ENCODE results near the gene TRABD2B. TPM values are rescaled to one million over a fixed set of nuclear protein-coding genes. Genes with fewer than 3 reads are reported as not detected.

The TRABD2B gene
- total and polyA plus RNA-seq, 2 donors: 0.09 to 0.75 TPM

- DNase-seq (ENCODE audit: low read depth in 6 of 9, low spot score in 9 of 9): no peak
- H3K4me1 ChIP-seq (ENCODE audit: control insufficient read depth in 2 of 2, insufficient read depth in 2 of 2, low read length in 2 of 2): no peaks in the 10 kb centered on the region
- WGBS: 96% methylated on average over 1 of the region's 1 CpG
- no peaks in the 10 kb centered on the region for H3K36me3 ChIP-seq (ENCODE audit: control insufficient read depth in 2 of 2, insufficient read depth in 2 of 2, low read length in 1 of 2)
- H3K27me3 ChIP-seq (ENCODE audit: control insufficient read depth in 2 of 2, insufficient read depth in 1 of 2, low read length in 1 of 2): no peaks in the 10 kb centered on the region
- H3K9me3 ChIP-seq (ENCODE audit: control insufficient read depth in 2 of 2, insufficient read depth in 1 of 2, low read length in 1 of 2): no peaks in the 10 kb centered on the region
- no peak overlapping the region for H3K4me3 ChIP-seq (ENCODE audit: low read length in 2 of 2)
- H3K27ac ChIP-seq (ENCODE audit: low read depth in 1 of 2, low read length in 1 of 2): no peak overlapping the region
Measured at GRCh38 chr1:47936916-47937551, 60.2 kb downstream of the TRABD2B start.

DNA sequence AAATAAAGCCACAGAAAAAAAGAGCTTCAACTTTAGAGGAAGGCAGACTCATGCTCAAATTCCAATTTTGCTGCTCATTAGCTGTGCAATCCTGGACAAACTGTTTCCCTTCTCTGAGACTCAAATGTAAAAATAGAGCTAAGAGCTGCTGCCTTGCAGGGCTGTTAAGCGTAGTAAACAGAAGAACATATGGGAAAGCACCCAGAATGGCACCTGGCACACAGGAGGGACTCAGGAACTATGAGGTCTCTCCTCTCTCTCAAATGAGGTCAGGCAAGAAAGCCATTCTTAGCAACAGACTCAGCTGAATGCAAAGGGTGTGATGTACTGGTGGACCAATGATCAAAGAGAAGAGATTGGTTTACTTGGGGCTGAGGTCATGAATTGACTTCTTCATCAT lies 61.3 kb downstream of the TRABD2B start:
- 49% methylated on average over 1 of the region's 1 CpG for WGBS
- Histone ChIP-seq H3K27me3 (ENCODE audit: control insufficient read depth in 2 of 2, insufficient read depth in 1 of 2, low read length in 1 of 2) (no peaks in the 10 kb centered on the region), H3K4me1 (ENCODE audit: control insufficient read depth in 2 of 2, insufficient read depth in 2 of 2, low read length in 2 of 2) (no peaks in the 10 kb centered on the region), H3K9me3 (ENCODE audit: control insufficient read depth in 2 of 2, insufficient read depth in 1 of 2, low read length in 1 of 2) (no peaks in the 10 kb centered on the region), H3K4me3 (ENCODE audit: low read length in 2 of 2) (no peak overlapping the region), H3K27ac (ENCODE audit: low read depth in 1 of 2, low read length in 1 of 2) (no peak overlapping the region), H3K36me3 (ENCODE audit: control insufficient read depth in 2 of 2, insufficient read depth in 2 of 2, low read length in 1 of 2) (no peaks in the 10 kb centered on the region)
- DNase-seq (ENCODE audit: low read depth in 6 of 9, low spot score in 9 of 9): no peak

DNA sequence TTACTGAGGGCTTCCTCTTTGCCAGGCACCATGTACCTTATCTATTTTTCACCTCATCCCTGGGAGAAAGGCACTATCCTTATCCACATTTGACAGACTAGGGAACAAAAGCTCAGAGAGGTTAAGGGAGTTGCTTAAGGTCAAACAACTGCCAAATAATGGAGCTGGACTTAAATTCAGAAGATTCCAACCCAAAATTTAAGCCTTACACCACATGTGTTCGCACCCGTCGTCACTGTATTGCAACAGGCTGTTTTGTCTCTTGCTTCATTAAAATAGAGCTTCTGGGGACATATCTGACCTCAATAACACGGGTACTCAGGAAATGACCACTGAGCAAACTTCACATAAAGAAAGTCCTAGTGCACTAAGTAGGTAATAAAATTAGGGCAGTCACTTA lies 62.0 kb downstream of the TRABD2B start:
- Histone ChIP-seq H3K27me3 (ENCODE audit: control insufficient read depth in 2 of 2, insufficient read depth in 1 of 2, low read length in 1 of 2) (no peaks in the 10 kb centered on the region), H3K9me3 (ENCODE audit: control insufficient read depth in 2 of 2, insufficient read depth in 1 of 2, low read length in 1 of 2) (no peaks in the 10 kb centered on the region), H3K27ac (ENCODE audit: low read depth in 1 of 2, low read length in 1 of 2) (no peak overlapping the region), H3K4me1 (ENCODE audit: control insufficient read depth in 2 of 2, insufficient read depth in 2 of 2, low read length in 2 of 2) (no peaks in the 10 kb centered on the region), H3K4me3 (ENCODE audit: low read length in 2 of 2) (no peak overlapping the region), H3K36me3 (ENCODE audit: control insufficient read depth in 2 of 2, insufficient read depth in 2 of 2, low read length in 1 of 2) (no peaks in the 10 kb centered on the region)
- no peak for DNase-seq (ENCODE audit: low read depth in 6 of 9, low spot score in 9 of 9)
- WGBS: 67% methylated on average over 4 of the region's 4 CpGs

DNA sequence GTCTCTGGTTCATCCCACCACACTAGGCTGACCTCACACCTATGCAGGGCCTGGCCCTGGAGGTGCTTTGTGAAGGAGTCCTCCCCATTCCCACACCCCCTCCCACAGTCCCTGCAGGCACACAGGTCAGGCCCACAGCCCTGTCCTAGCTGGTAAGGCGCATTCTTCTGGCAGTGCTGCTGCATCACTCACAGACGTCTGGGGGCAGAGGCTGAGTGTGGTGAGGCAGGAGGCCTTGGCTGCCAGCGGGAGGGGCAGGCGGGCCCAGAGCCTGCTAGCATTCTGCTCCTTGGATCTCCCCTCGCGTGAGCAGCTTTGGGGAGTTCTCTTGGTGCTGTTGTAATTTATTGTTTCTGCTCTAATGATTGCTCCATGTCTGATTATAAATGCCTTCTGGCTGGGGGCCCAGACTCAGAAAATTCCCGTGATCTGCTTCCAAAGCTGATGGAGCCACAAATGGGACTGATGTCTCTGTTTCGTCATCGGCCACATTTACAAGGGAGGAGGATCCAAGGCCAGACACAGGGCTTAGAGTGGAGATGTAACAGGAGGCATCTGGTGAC lies 62.9 kb downstream of the TRABD2B start:
- 82% methylated on average over 9 of the region's 9 CpGs for WGBS
- DNase-seq (ENCODE audit: low read depth in 6 of 9, low spot score in 9 of 9): no peak
- Histone ChIP-seq H3K4me3 (ENCODE audit: low read length in 2 of 2) (no peak overlapping the region), H3K27me3 (ENCODE audit: control insufficient read depth in 2 of 2, insufficient read depth in 1 of 2, low read length in 1 of 2) (no peaks in the 10 kb centered on the region), H3K9me3 (ENCODE audit: control insufficient read depth in 2 of 2, insufficient read depth in 1 of 2, low read length in 1 of 2) (no peaks in the 10 kb centered on the region), H3K36me3 (ENCODE audit: control insufficient read depth in 2 of 2, insufficient read depth in 2 of 2, low read length in 1 of 2) (no peaks in the 10 kb centered on the region), H3K27ac (ENCODE audit: low read depth in 1 of 2, low read length in 1 of 2) (no peak overlapping the region), H3K4me1 (ENCODE audit: control insufficient read depth in 2 of 2, insufficient read depth in 2 of 2, low read length in 2 of 2) (no peaks in the 10 kb centered on the region)

- Histone ChIP-seq H3K9me3 (ENCODE audit: control insufficient read depth in 2 of 2, insufficient read depth in 1 of 2, low read length in 1 of 2) (no peaks in the 10 kb centered on the region), H3K4me3 (ENCODE audit: low read length in 2 of 2) (no peak overlapping the region), H3K27ac (ENCODE audit: low read depth in 1 of 2, low read length in 1 of 2) (no peak overlapping the region), H3K36me3 (ENCODE audit: control insufficient read depth in 2 of 2, insufficient read depth in 2 of 2, low read length in 1 of 2) (no peaks in the 10 kb centered on the region), H3K27me3 (ENCODE audit: control insufficient read depth in 2 of 2, insufficient read depth in 1 of 2, low read length in 1 of 2) (no peaks in the 10 kb centered on the region), H3K4me1 (ENCODE audit: control insufficient read depth in 2 of 2, insufficient read depth in 2 of 2, low read length in 2 of 2) (no peaks in the 10 kb centered on the region)
- no peak for DNase-seq (ENCODE audit: low read depth in 6 of 9, low spot score in 9 of 9)
- 84% methylated on average over 6 of the region's 6 CpGs for WGBS
Measured at GRCh38 chr1:47932743-47933142, 64.4 kb downstream of the TRABD2B start.

DNA sequence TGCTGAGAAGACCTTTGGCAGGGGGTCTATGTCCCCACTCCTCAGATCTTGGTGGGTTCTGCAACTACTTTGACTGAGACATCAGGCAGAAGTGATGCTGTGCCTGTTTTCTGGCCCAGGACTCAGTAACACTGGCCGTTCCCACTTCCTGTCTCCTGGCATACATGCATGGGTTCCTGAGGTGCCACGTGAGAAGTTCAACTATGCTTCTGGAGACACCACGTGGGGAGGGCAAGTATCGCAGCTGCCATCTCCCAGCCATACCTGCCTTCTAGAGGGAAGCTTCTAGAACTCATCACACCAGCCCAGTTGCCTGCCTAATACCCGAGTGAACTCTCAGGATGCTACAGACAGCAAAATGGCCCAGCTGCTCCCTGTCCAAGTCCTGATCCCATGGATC lies 65.8 kb downstream of the TRABD2B start:
- H3K9me3 ChIP-seq (ENCODE audit: control insufficient read depth in 2 of 2, insufficient read depth in 1 of 2, low read length in 1 of 2): no peaks in the 10 kb centered on the region
- WGBS: 63% methylated on average over 5 of the region's 5 CpGs
- H3K27me3 ChIP-seq (ENCODE audit: control insufficient read depth in 2 of 2, insufficient read depth in 1 of 2, low read length in 1 of 2): peaks cover 0 to 3% of the 10 kb centered on the region in 2 donors
- no peak for DNase-seq (ENCODE audit: low read depth in 6 of 9, low spot score in 9 of 9)
- H3K4me3 ChIP-seq (ENCODE audit: low read length in 2 of 2): no peak overlapping the region
- H3K36me3 ChIP-seq (ENCODE audit: control insufficient read depth in 2 of 2, insufficient read depth in 2 of 2, low read length in 1 of 2): no peaks in the 10 kb centered on the region
- H3K27ac ChIP-seq (ENCODE audit: low read depth in 1 of 2, low read length in 1 of 2): no peak overlapping the region
- H3K4me1 ChIP-seq (ENCODE audit: control insufficient read depth in 2 of 2, insufficient read depth in 2 of 2, low read length in 2 of 2): no peaks in the 10 kb centered on the region

- Histone ChIP-seq H3K4me3 (ENCODE audit: low read length in 2 of 2) (no peak overlapping the region), H3K4me1 (ENCODE audit: control insufficient read depth in 2 of 2, insufficient read depth in 2 of 2, low read length in 2 of 2) (no peaks in the 10 kb centered on the region), H3K27me3 (ENCODE audit: control insufficient read depth in 2 of 2, insufficient read depth in 1 of 2, low read length in 1 of 2) (peaks cover 0 to 4% of the 10 kb centered on the region in 2 donors), H3K36me3 (ENCODE audit: control insufficient read depth in 2 of 2, insufficient read depth in 2 of 2, low read length in 1 of 2) (no peaks in the 10 kb centered on the region), H3K27ac (ENCODE audit: low read depth in 1 of 2, low read length in 1 of 2) (no peak overlapping the region), H3K9me3 (ENCODE audit: control insufficient read depth in 2 of 2, insufficient read depth in 1 of 2, low read length in 1 of 2) (no peaks in the 10 kb centered on the region)
- WGBS: 97% methylated on average over 7 of the region's 7 CpGs
- no peak for DNase-seq (ENCODE audit: low read depth in 6 of 9, low spot score in 9 of 9)
Measured at GRCh38 chr1:47930210-47930840, 66.9 kb downstream of the TRABD2B start.

DNA sequence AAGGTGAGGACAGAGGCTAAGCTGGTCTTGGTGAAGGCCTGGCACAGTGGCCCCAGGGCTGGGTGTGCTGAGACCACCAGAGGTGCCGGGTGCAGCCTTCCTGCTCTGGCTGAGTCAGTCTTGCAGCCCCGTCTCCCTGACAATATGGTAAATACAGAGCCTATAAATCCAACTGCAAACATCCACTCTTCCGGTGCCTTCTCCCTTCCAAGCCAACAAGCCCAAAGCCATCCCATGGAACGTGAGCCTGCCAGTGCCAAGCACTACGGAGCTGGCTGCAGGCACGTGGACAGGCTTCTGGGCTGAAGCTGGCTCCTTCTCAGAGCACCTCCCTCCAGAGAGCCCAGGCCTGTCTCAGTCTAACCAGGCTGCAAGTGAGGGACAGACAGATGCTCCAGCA lies 70.0 kb downstream of the TRABD2B start:
- H3K36me3 ChIP-seq (ENCODE audit: control insufficient read depth in 2 of 2, insufficient read depth in 2 of 2, low read length in 1 of 2): no peaks in the 10 kb centered on the region
- DNase-seq (ENCODE audit: low read depth in 6 of 9, low spot score in 9 of 9): no peak

DNA sequence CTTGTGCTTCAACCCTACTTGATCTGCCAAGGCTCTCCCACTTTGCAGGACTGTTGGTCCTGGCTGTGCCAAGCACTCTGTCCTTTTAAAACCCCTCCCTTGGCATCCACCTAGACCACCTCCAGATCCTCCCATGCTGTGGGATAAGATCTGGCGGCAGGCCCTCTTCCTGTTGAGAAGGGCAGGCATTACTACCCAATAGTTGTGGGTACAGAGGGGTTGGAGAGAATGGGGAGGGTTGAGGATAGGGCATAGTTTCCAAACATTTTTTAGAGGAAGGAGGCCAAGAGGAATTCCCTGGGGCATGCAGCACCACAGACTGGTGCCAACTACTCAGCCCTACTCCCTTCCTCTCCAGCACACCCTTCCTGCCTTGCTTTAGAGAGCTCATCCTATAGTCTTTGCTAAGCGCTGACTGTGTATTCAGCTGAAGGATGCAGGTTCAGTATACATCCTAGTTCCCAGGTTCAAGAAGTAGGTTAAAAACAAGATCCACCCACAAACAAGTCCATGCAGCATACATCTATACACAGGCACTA lies 70.7 kb downstream of the TRABD2B start:
- Histone ChIP-seq H3K27me3 (ENCODE audit: control insufficient read depth in 2 of 2, insufficient read depth in 1 of 2, low read length in 1 of 2) (peaks cover 0 to 17% of the 10 kb centered on the region in 2 donors), H3K36me3 (ENCODE audit: control insufficient read depth in 2 of 2, insufficient read depth in 2 of 2, low read length in 1 of 2) (no peaks in the 10 kb centered on the region), H3K9me3 (ENCODE audit: control insufficient read depth in 2 of 2, insufficient read depth in 1 of 2, low read length in 1 of 2) (no peaks in the 10 kb centered on the region), H3K4me1 (ENCODE audit: control insufficient read depth in 2 of 2, insufficient read depth in 2 of 2, low read length in 2 of 2) (no peaks in the 10 kb centered on the region), H3K4me3 (ENCODE audit: low read length in 2 of 2) (no peak overlapping the region), H3K27ac (ENCODE audit: low read depth in 1 of 2, low read length in 1 of 2) (no peak overlapping the region)
- 49% methylated on average over 2 of the region's 2 CpGs for WGBS
- no peak for DNase-seq (ENCODE audit: low read depth in 6 of 9, low spot score in 9 of 9)

More for the DNA sequence above, 70.0 kb downstream of the TRABD2B start:
- 91% methylated on average over 6 of the region's 6 CpGs for WGBS
- Histone ChIP-seq H3K9me3 (ENCODE audit: control insufficient read depth in 2 of 2, insufficient read depth in 1 of 2, low read length in 1 of 2) (no peaks in the 10 kb centered on the region), H3K27ac (ENCODE audit: low read depth in 1 of 2, low read length in 1 of 2) (no peak overlapping the region), H3K4me1 (ENCODE audit: control insufficient read depth in 2 of 2, insufficient read depth in 2 of 2, low read length in 2 of 2) (no peaks in the 10 kb centered on the region), H3K27me3 (ENCODE audit: control insufficient read depth in 2 of 2, insufficient read depth in 1 of 2, low read length in 1 of 2) (peaks cover 0 to 17% of the 10 kb centered on the region in 2 donors), H3K4me3 (ENCODE audit: low read length in 2 of 2) (no peak overlapping the region)
